Hepatocyte (in vitro differentiated cells): ENCODE measurements around the gene BICDL1.

ENCODE experiments used
- CTCF ChIP-seq: fragments of 200-600 bp; sonication (generic); IDR thresholded peaks from 2 replicates; pipeline ENCODE4 v1.5.1; 2016; ENCODE audit warnings: antibody characterized with exemption, mild to moderate bottlenecking; ENCODE audit not compliant: poor library complexity
- EZH2 ChIP-seq: fragments of 200-600 bp; sonication (generic); IDR thresholded peaks from 2 replicates; pipeline ENCODE4 v1.6.1; 2016; ENCODE audit warnings: antibody characterized with exemption, mild to moderate bottlenecking, borderline replicate concordance
- EZH2phosphoT487 ChIP-seq: fragments of 200-600 bp; sonication (generic); IDR thresholded peaks from one replicate; pipeline ENCODE4 v1.6.1; 2018; ENCODE audit warnings: antibody characterized with exemption, mild to moderate bottlenecking, low read depth, moderate library complexity; ENCODE audit not compliant: unreplicated experiment, severe bottlenecking

- no peak for TF ChIP-seq EZH2
- TF ChIP-seq CTCF: no peak
- no peak for TF ChIP-seq EZH2phosphoT487
Observed at GRCh38 chr12:120007272-120007671, 18.2 kb downstream of the BICDL1 start.
